ENCODE results near the gene SLC15A3.

The SLC15A3 gene

DNA sequence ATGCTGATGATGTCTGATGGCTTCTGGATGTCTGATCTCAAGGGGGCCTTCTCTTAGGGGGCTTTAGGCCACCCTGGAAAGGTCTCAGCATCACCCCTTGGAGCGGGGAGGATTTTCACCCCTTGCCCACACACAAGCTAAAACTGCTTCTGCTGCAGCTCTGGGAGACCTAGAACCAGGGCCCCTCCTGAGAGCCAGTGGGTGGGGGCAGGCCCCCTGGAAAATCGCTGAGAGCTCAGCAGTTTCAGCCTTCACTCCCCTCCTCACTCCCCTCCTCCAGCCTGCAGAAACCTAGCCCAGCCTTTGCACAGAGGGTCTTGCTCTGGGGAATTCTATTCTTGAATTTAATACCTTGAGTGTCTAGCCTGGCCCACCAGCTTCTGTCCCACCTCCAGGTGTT, 36.7 kb upstream of the SLC15A3 start:
- TF ChIP-seq EZH2 (IDR thresholded peaks at IDR 0.05; ENCODE audit: borderline replicate concordance, low read depth, low read length, severe bottlenecking) = no peak
- TF ChIP-seq, protein P1, sequence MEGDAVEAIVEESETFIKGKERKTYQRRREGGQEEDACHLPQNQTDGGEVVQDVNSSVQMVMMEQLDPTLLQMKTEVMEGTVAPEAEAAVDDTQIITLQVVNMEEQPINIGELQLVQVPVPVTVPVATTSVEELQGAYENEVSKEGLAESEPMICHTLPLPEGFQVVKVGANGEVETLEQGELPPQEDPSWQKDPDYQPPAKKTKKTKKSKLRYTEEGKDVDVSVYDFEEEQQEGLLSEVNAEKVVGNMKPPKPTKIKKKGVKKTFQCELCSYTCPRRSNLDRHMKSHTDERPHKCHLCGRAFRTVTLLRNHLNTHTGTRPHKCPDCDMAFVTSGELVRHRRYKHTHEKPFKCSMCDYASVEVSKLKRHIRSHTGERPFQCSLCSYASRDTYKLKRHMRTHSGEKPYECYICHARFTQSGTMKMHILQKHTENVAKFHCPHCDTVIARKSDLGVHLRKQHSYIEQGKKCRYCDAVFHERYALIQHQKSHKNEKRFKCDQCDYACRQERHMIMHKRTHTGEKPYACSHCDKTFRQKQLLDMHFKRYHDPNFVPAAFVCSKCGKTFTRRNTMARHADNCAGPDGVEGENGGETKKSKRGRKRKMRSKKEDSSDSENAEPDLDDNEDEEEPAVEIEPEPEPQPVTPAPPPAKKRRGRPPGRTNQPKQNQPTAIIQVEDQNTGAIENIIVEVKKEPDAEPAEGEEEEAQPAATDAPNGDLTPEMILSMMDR (IDR thresholded peaks at IDR 0.05; ENCODE audit: borderline replicate concordance, extremely low read depth, low read length, poor library complexity, severe bottlenecking) = no peak
- no peaks in the 10 kb centered on the region for H3K4me1 ChIP-seq (ENCODE audit: insufficient read depth, low read length)
- no peak overlapping the region for H2AFZ ChIP-seq (ENCODE audit: low read depth, low read length)
- no peak overlapping the region for H3K9ac ChIP-seq (ENCODE audit: low read depth, low read length)
- ATAC-seq (ENCODE audit: insufficient read depth, low read depth) (no peak), DNase-seq (no peak)
- no peaks in the 10 kb centered on the region for H3K27me3 ChIP-seq (ENCODE audit: insufficient read depth, low read length, poor library complexity)
- no peaks in the 10 kb centered on the region; the same call in 1 of the 2 replicates for H4K20me1 ChIP-seq (ENCODE audit: insufficient read depth, low read length)
- no peak overlapping the region for H3K4me2 ChIP-seq (ENCODE audit: insufficient read depth, low read length)
- no peak overlapping the region for H3K4me3 ChIP-seq (ENCODE audit: low read depth in 1 of 2, low read length in 2 of 2)
- H3K79me2 ChIP-seq (ENCODE audit: insufficient read depth, low read length) = no peaks in the 10 kb centered on the region
- no peaks in the 10 kb centered on the region for H3K36me3 ChIP-seq (ENCODE audit: insufficient read depth, low read length)
- H3K9me3 ChIP-seq (ENCODE audit: insufficient read depth, low read length, severe bottlenecking) = no peaks in the 10 kb centered on the region
- no peak overlapping the region for H3K27ac ChIP-seq (ENCODE audit: low read length)

DNA sequence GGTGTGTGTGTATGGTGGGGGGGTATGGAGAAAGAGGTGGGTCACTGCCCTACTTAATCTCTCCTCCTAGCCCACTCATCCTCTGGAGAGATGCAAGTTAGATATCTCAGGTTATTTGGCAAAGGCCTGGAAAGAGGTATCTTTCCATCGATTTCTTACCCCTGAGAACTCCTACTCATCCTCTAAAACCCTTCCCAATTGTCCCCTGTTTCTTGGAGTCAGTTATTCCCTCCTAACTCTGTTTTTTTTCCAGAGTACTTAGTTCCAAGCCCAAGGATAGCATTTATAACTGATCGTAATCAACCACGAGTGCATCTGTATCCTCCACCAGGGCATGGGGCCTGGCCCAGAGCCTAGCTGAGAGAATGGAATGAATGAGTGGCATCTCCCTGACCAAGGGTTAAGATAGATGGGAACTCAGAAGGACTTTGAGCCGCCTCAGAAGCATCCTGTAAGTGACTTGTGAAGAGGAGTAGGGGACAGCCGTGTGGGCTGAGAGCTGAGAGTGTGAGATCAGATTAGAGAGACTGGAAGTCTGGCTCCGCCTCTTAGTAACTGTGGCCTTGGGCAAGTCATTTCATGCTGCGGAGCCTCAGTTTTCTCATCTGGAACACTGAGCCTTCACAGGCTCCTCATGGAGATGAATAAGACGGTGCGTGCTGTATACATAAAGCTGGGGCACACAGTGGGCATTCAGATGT, 35.8 kb upstream of the SLC15A3 start:
- Histone ChIP-seq H4K20me1 (ENCODE audit: insufficient read depth, low read length) (no peaks in the 10 kb centered on the region; the same call in 1 of the 2 replicates), H3K9ac (ENCODE audit: low read depth, low read length) (no peak overlapping the region), H3K4me2 (ENCODE audit: insufficient read depth, low read length) (no peak overlapping the region), H3K9me3 (ENCODE audit: insufficient read depth, low read length, severe bottlenecking) (no peaks in the 10 kb centered on the region), H3K4me1 (ENCODE audit: insufficient read depth, low read length) (no peaks in the 10 kb centered on the region), H3K79me2 (ENCODE audit: insufficient read depth, low read length) (no peaks in the 10 kb centered on the region), H2AFZ (ENCODE audit: low read depth, low read length) (no peak overlapping the region), H3K4me3 (ENCODE audit: low read depth in 1 of 2, low read length in 2 of 2) (no peak overlapping the region), H3K27ac (ENCODE audit: low read length) (no peak overlapping the region), H3K36me3 (ENCODE audit: insufficient read depth, low read length) (no peaks in the 10 kb centered on the region), H3K27me3 (ENCODE audit: insufficient read depth, low read length, poor library complexity) (no peaks in the 10 kb centered on the region)
- TF ChIP-seq, protein P1 (IDR thresholded peaks at IDR 0.05; ENCODE audit: borderline replicate concordance, extremely low read depth, low read length, poor library complexity, severe bottlenecking) = no peak
- TF ChIP-seq EZH2 (IDR thresholded peaks at IDR 0.05; ENCODE audit: borderline replicate concordance, low read depth, low read length, severe bottlenecking) = no peak
- no peak for DNase-seq
- ATAC-seq (ENCODE audit: insufficient read depth, low read depth) = no peak

DNA sequence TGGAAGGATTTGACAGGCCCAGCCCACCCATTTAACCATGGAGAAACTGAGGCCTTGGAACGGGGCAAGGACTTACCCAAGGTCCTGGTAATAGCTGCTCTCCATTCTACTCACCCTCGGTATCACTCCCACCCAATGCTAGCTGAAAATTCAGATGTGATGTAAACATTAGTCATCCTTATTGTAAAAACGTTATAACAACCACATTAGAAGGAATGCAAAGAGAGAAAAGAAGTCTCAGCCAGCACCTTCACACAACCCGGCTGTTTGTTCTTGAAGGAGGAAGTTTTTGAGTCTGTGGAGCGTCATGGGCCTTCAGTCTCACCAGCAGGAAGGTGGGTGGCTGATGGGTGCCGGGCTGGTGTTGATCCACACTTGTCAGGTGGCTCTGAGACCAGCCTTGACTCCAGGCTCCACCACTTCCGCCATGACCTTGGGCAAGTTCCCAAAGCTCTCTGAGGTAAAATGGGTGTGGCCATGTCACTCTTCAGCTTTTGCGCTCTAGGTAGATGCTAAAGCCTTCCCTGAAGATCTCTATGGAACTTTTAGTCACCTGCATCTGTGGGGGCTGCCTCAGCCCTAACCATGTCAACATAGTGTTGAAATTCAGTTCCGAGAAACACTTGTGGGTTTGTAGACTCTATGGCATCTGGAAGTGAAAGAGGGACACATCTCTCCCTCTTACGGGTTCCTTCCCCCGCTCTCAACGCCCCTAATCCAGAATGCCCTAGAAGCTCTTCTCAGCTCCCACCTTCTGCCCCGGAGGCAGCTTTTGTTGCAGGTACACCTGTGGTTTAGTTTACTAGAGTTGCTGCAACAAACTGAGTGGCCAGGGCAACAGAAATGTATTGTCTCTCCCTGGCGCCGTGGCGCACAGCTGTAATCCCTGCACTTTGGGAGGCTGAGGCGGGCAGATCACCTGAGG, 34.3 kb upstream of the SLC15A3 start:
- Histone ChIP-seq H2AFZ (ENCODE audit: low read depth, low read length) (no peak overlapping the region), H3K4me2 (ENCODE audit: insufficient read depth, low read length) (no peak overlapping the region), H3K27ac (ENCODE audit: low read length) (no peak overlapping the region), H3K9ac (ENCODE audit: low read depth, low read length) (no peak overlapping the region), H3K4me1 (ENCODE audit: insufficient read depth, low read length) (no peaks in the 10 kb centered on the region), H3K9me3 (ENCODE audit: insufficient read depth, low read length, severe bottlenecking) (no peaks in the 10 kb centered on the region), H3K79me2 (ENCODE audit: insufficient read depth, low read length) (no peaks in the 10 kb centered on the region), H3K27me3 (ENCODE audit: insufficient read depth, low read length, poor library complexity) (no peaks in the 10 kb centered on the region), H4K20me1 (ENCODE audit: insufficient read depth, low read length) (no peaks in the 10 kb centered on the region; the same call in 1 of the 2 replicates), H3K4me3 (ENCODE audit: low read depth in 1 of 2, low read length in 2 of 2) (no peak overlapping the region), H3K36me3 (ENCODE audit: insufficient read depth, low read length) (no peaks in the 10 kb centered on the region)
- TF ChIP-seq EZH2 (IDR thresholded peaks at IDR 0.05; ENCODE audit: borderline replicate concordance, low read depth, low read length, severe bottlenecking) = no peak
- TF ChIP-seq, protein P1 (IDR thresholded peaks at IDR 0.05; ENCODE audit: borderline replicate concordance, extremely low read depth, low read length, poor library complexity, severe bottlenecking) = no peak
- ATAC-seq (ENCODE audit: insufficient read depth, low read depth) (peak; percentile 82), DNase-seq (peak; percentile 55)

Measured in DND-41 (cell line).